DMS 273 (cell line): ENCODE results near the gene TMPRSS2.

Experiments used
- DNase-seq: peaks from one replicate; lab custom pipeline; 2025; ENCODE audit not compliant: unreplicated experiment; lab: John Stamatoyannopoulos, UW

The TMPRSS2 gene

GRCh38 chr21:41451753-41452676, 55.9 kb downstream of the TMPRSS2 start:
- no peak for DNase-seq

GRCh38 chr21:41449613-41450012, 58.3 kb downstream of the TMPRSS2 start:
- DNase-seq: no peak

GRCh38 chr21:41447356-41447755, 60.6 kb downstream of the TMPRSS2 start:
- no peak for DNase-seq

GRCh38 chr21:41446586-41446985, 61.4 kb downstream of the TMPRSS2 start:
- DNase-seq: no peak

DNA sequence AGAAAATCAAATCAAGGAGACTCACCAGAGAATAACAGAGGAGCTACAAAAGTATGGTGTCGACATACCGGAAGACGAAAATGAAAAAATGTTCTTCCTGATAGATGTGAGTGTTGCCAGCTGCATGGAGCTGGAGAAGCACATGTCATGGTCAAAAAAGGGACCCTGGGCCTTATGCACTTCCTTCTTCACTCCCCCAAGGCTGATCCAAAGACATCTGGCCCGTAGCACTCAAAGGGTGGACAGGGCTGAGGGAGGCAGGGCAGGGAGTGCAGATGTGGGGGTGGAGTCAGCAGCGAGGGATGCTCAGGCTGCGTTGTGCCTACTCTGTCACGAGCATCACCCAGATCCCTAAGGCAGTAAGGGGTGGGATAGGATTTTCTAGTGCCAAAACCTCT, 62.5 kb downstream of the TMPRSS2 start:
- DNase-seq: no peak

DNA sequence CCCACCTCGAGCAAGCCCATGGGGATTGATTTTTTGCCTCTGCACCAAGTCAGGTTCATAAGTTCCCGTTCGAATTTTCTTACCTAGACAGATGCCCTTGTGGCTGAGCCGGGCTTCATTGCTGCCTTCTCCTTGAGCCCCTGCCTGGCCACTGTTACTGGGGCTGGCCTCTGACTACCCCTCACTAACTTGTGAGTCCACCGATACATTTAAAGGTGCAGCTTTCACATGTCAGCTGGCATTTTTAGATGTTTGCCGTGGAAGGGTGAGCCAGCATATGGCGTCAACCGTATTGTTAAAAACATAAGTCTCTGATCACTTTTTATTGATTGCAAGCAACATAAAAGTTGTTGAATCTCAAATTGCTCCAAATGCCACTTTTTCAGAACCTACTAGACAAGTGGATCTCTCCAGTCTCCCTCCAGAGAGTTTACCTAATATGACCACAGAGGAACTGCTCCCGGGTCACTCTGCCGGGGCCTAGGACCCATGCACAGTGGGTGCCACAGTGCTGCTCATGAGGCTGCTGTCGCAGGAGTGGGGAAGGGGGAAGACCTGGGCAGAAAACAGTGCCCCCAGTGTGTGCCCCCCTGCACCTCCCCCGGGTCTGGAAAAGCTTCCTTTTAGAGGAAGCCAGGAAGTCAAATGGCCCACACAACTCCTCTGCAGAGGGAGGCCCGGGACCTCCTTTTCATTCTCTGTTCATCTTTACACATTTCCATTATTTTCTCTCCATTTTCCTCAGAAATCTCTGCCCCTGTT, 63.1 kb downstream of the TMPRSS2 start:
- DNase-seq: no peak

DNA sequence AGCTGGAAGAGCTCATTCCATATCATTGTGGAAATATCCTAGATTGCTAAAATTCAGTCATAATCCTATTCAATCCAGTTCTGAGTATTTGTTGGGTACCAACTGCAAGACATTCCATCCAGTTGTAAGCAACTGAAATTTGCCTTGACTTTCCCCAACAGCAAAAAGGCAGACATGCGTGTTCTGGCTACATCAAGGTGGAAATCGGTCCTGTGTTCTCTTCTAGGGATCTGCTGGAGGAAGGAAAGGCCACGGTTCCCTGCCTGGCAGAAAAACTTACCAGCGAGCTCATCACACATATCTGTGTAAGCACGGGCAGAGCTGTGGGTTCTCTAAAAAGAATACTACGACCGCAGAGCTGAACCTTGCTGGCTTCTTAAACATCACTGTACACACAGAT, 64.4 kb downstream of the TMPRSS2 start:
- DNase-seq: no peak

- DNase-seq: no peak
Observed at GRCh38 chr21:41442481-41443186, 65.3 kb downstream of the TMPRSS2 start.

- no peak for DNase-seq
Observed at GRCh38 chr21:41441546-41441945, 66.4 kb downstream of the TMPRSS2 start.

DNA sequence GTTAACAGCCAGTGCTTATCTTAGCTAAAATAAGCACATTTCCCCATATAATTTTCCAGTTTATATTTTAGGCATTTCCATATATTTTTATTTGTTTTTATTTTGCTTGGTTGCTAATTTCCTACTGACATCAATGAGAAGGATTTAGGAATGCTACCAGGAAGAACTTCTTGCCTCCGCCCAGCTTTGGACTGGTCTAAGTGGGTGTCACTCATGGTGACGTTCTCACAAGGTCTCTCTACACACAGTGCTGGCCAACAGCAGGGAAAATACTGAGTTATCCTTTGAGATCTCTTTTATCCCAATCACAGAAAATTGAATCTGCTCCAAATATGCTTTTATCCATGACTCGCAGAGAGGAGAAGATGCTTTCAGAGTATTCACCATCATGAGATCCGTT, 68.7 kb downstream of the TMPRSS2 start:
- no peak for DNase-seq

DNA sequence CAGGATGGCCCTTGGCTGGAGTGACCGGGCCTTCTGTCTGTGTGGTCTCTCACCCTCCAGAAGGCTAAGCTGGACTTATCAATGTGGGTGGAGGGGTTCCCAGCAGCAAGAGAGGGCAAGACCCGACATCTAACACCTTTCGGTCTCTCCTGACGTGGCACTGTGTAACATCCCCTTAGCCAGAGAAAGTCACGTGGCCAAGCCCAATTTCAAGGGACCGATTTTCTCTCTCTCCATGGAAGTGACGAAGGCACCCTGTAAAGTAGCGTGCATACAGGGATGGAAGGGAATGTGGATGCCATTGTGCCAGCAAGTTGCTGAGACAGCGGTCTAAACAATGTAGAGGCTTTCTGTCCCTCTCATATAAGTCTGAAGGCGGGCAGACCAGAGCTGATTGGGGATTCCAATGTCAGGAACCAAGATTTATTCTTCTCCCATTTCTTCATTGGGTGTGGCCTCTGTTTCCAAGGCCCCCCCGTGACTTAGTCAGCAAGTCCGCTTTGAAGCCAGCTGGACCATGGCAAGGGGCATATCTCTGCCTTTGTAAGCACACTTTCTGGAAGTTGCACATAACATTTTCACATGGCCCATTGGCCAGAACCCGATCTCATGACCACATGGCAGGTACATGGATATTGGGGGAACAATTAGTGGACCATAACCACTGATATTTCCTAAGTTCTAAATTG, 69.4 kb downstream of the TMPRSS2 start:
- no peak for DNase-seq

- no peak for DNase-seq
Observed at GRCh38 chr21:41437729-41438128, 70.2 kb downstream of the TMPRSS2 start.

- DNase-seq: no peak
Observed at GRCh38 chr21:41435706-41436105, 72.3 kb downstream of the TMPRSS2 start.

DNA sequence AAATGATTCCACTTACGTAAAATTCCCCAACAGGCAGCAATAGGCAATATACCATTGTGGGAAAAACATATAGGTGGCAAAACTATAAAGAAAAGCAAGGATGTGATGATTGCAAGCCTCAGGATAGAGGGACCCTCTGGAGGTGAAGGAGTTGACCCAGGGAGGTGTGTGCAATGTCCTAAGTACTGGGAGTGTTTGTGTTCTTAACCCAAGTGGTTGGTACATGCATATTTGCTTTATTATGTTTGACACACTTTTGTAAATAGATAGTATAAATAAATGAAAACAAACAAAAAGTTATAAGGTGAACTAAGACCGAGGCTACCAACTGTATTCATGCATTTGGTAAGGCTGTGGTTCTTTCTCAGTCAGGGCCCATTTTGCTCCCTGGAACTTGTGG, 74.4 kb downstream of the TMPRSS2 start:
- no peak for DNase-seq

GRCh38 chr21:41432562-41433460, 75.1 kb downstream of the TMPRSS2 start:
- no peak for DNase-seq

DNA sequence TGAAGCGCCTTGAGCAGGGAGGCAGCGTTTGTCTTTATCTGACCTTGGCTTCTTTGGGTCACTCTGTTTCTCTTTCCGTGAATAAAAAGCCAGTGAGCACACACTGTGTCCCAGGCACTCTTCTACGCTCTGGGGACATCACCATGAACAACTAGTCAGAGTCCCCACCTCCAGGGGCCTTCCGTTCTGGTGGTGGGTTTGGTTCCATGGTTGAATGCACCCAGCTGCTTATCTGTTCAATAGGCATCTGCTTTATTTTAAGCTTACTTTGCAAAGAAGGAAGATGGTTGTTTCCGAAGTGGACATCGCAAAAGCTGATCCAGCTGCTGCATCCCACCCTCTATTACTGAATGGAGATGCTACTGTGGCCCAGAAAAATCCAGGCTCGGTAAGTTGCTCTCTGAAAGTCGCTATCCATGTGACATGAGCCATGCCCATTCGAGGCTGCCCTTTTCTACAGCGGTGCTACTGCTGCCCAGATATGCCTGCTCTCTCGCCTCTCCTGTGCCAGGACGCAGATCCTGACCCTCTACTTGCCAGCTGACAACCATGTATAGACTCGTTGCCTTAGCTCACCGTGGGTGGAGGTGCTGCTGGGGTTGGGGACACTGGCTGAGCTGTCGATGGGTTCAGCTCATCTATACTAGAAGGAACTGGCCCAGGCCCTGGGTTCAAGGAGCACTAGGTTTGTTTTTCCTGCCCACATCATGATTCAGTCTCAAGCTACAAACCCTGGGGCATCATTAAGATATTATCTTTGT, 76.0 kb downstream of the TMPRSS2 start:
- no peak for DNase-seq

DNA sequence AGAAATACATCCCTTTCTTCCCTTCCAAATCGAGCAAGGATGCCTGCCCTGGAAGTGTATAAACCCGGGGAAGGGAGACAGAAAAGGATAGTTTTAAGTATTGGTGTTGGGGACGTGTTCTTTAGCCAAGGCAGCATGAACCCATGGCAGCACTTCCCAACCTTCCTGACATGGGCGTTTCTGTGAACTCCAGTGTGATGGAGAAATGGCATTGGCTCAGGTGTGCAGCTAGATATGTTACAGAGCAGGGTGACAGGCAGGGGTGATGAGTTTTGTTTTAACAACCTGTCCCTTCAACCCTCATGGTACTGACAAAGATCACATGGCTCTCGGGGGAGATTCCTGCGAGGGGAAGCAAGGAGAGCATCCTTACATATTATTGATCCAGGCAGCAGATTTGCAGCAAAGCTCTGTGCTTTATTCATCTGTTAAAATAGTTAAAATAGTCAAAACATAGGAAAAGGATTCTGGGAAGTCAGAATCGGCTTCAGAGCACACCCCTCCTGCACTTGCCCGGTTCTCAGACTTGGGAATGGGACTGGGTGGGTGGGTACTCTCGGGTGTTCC, 78.0 kb downstream of the TMPRSS2 start:
- DNase-seq: no peak

GRCh38 chr21:41429305-41429704, 78.7 kb downstream of the TMPRSS2 start:
- no peak for DNase-seq

DNA sequence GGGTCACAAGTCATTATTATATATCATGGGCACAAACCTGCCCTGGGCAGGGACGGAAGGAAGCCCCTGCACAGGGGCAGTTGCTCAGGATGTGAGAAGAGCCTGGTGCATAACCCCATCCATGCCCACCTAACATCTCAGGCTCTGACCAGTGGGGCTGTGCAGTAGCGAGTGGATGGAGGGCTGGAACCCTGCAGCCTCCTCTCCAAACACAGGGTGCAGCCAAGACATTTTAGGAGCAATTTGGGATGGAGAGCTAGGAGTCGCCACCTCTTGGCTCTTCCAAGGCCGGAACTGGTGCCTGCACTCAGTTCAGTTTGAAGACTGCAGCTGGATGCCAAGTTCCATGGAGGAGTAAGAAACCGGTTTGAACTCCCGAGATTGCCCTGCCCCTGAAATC, 79.1 kb downstream of the TMPRSS2 start:
- DNase-seq: no peak
